C4-2B (cell line): ENCODE results near the gene KIFBP.
"Not testable (repeated sequence)": the region's sequence is repeated elsewhere in the genome, so short reads cannot be mapped to it uniquely, and the experiment has no call there.

Experiments
- H3K27ac ChIP-seq: fragments of 450-650 bp; 2 replicates; pipeline ENCODE4 v1.5.1; 2017
- CTCF ChIP-seq: fragments of 450-650 bp; conservative IDR thresholded peaks from 2 replicates; pipeline ENCODE4 v1.5.1; 2017; ENCODE audit warnings: mild to moderate bottlenecking
- ZFX ChIP-seq: fragments of 450-650 bp; IDR thresholded peaks from 2 replicates; pipeline ENCODE4 v1.6.1; 2017

Gene KIFBP

GRCh38 chr10:68988530-68989316, at the start of gene KIFBP:
TSS of gene KIFBP (plus strand) at chr10:68988803. CDS start at chr10:68988833, 30 bp downstream.
- H3K27ac ChIP-seq = peak within 1 kb of the TSS; percentile 80

GRCh38 chr10:68938884-68939283, 49.7 kb upstream of the KIFBP start:
- no peak overlapping the region for H3K27ac ChIP-seq

More at GRCh38 chr10:68988530-68989316, at the start of gene KIFBP:
- TF ChIP-seq ZFX = peak; percentile 94
- TF ChIP-seq CTCF = peak; percentile 70

GRCh38 chr10:68940917-68941316, 47.7 kb upstream of the KIFBP start:
- not testable (repeated sequence) for H3K27ac ChIP-seq

More at GRCh38 chr10:68938884-68939283, 49.7 kb upstream of the KIFBP start:
- TF ChIP-seq ZFX (no peak), CTCF (no peak)

GRCh38 chr10:68950598-68950997, 38.0 kb upstream of the KIFBP start:
- TF ChIP-seq CTCF = no peak
- no peak for TF ChIP-seq ZFX

DNA sequence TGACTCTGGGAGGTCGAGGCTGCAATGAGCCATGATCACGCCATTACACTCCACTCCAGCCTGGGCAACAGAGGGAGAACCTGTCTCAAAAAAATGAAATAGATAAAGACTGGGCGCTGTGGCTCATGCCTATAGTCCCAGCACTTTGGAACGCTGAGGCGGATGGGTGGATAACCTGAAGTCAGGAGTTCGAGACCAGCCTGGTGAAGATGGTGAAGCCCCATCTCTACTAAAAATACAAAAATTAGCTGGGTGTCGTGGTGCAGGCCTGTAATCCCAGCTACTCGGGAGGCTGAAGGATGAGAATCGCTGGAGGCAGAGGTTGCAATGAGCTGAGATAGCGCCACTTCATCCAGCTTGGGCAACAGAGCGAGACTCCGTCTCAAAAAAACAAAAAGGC, 33.7 kb upstream of the KIFBP start:
- H3K27ac ChIP-seq = peak overlapping the region; percentile 94
- no peak for TF ChIP-seq CTCF
- TF ChIP-seq ZFX = no peak

More at GRCh38 chr10:68950598-68950997, 38.0 kb upstream of the KIFBP start:
- H3K27ac ChIP-seq = no peak overlapping the region

DNA sequence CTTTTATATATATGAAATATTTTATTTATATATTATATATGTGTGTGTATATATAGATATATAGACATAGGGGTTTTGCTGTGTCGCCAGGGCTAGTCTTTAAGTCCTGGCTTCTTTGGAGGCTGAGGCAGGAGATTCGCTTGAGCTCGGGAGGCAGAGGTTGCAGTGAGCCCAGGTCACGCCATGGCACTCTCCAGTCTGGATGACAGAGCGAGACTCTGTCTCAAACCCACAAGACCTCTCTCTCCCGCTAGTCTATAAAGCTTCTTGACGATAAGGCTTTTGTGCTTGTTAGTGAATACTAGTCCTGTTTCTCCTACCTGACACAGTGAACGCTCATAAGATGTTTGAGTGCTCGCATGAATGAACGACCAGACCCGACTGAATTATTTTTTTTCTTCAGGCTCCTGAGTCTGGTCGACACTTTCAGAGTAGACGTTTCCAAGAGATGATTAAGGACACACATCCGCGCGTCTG, 33.2 kb upstream of the KIFBP start:
- no peak for TF ChIP-seq CTCF
- peak overlapping the region; percentile 94 for H3K27ac ChIP-seq

DNA sequence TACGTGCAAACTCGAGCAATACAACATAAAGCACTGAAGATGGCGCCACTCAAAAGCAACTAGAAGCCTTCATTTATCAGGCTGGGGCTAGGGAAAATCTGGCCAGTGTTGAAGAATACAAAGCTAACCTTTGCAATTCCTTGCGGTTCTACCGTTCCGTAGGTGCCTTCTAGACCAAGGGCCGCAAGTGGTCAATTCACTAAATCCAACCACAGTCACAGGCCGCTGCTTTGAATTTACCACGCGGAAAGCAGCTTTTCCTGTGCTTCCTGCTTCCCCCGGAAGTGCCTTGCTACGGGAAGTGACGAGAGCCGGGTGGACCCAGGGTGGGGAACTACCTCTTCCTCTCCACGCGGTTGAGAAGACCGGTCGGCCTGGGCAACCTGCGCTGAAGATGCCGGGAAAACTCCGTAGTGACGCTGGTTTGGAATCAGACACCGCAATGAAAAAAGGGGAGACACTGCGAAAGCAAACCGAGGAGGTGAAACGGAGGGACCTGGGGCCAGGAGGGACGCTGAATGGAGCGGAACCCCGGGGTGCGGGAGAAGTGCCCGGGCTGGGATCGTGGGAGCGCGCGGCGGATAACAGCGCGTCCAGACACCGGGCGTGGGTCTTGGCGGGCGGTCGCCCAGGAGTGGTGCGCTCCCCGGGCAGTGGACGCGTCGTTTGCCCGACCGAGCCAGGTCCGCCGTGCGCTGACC, 32.6 kb upstream of the KIFBP start, which contains the start of gene DDX21:
Gene DDX21, plus strand, starts transcription at position 339 of the 701 bp plus-strand sequence. Its CDS starts 56 bp downstream, at position 395.
- peak within 1 kb of the TSS; percentile 94 for H3K27ac ChIP-seq
- TF ChIP-seq ZFX (peak; percentile 66), CTCF (peak; percentile 79)
